ENCODE data around the gene MACROD2.

MACROD2 gene

DNA sequence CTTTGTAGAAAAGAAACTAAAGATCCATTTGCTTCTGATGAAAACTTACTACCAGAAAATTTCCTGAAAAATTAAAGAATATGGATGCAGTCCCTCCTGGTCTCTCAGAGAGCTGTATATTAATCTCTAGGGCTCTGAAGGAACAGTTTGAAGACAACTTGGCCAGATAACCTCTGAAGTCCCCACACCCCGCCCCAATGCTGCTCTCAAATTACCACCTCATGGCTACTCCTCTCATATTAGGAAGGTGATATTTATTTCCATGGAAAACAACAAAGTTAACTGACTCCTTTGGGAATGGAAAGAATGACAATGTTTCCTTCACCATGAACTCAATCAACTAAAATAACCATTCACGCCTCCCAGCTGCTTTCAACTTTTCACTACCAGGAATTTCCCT, 750.5 kb downstream of the MACROD2 start:
- DNase-seq (ENCODE audit: low read depth, low spot score): no peak

DNA sequence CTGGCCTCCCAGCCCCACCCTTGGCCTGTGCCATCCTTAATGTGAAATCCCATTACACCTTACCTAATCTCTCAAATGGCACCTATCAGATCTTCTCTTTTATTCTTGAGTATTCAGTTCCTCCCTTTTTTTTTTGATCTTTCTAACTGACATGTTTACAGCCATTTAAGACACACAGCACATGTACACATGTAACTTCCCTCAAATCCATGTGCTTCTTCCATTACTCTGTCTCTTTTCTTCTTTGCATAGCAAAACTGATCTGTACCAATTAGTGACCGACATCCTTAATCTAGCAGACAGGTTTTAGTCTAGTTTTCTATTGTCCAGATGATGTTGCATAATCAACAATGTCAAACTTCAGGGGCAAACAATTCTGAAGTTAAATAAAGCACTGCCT, 755.9 kb downstream of the MACROD2 start:
- DNase-seq (ENCODE audit: low read depth, low spot score): no peak

DNA sequence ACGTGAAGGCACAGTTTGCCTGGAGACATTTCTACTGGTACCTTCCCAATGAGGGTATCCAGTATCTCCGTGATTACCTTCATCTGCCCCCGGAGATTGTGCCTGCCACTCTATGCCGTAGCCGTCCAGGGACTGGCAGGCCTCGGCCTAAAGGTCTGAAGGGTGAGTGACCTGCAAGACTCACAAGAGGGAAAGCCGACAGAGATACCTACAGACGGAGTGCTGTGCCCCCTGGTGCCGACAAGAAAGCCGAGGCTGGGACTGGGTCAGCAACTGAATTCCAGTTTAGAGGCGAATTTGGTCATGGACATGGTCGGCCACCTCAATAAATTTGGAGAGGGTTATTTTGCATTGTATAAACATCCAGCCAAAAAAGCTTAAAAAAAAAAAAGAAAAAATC, 762.4 kb downstream of the MACROD2 start:
- DNase-seq (ENCODE audit: low read depth, low spot score): no peak

DNA sequence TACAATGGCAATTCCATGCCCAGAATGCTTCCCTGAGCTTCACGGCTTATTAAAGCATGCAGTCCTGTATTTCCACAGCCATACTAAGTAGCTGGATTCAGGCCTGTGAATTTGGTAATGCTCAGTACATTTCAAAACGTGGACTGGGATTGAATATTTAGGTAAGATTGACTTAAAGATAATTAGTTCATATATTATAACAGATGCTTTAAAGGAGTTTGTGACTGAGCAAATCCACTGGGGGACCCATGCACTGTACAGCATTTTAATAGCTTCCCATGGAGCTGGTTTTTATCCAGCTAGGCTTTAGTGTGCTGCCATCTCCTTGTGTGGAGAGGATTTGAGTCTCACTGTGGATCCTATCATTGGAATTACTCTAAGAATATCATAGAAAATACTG, 763.0 kb downstream of the MACROD2 start:
- no peak for DNase-seq (ENCODE audit: low read depth, low spot score)

DNA sequence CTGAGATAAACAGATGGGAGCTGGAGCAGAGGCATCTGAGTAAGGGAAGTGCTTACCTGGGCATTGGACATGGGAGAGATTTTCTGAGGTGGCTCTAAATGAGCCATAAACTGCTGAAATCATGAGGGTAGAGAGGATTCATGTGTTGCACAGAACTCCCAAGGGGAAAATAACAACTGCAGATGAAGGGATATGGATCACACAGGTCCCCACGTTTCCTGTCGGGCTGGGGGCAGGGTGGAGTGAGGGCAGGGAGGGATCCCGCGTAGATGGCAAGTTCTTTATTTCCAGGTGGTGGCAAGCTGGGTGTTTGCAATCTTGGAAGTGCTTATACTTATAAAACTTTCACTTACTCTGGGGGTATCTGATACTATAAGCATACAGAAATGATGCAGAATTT, 764.7 kb downstream of the MACROD2 start:
- DNase-seq (ENCODE audit: low read depth, low spot score): no peak

DNA sequence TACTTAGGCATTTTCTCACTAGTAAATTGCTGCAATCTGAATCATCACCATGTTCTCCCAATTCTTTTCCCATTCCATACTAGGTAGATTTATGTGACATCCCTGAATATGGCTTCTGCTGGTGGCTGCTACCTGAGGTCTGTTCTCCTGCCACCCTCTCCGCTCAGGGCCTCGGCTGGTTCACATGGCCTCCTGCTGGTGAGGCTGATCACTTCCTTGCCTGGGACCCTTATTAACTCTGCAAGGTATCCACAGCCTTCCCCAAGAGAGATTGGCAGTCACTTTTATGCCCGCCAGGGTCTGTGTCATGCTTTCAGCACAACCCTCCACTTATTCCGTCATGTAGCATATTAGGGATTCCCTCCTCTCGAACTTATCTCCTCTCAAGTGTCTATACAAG, 766.6 kb downstream of the MACROD2 start:
- DNase-seq (ENCODE audit: low read depth, low spot score): no peak

DNA sequence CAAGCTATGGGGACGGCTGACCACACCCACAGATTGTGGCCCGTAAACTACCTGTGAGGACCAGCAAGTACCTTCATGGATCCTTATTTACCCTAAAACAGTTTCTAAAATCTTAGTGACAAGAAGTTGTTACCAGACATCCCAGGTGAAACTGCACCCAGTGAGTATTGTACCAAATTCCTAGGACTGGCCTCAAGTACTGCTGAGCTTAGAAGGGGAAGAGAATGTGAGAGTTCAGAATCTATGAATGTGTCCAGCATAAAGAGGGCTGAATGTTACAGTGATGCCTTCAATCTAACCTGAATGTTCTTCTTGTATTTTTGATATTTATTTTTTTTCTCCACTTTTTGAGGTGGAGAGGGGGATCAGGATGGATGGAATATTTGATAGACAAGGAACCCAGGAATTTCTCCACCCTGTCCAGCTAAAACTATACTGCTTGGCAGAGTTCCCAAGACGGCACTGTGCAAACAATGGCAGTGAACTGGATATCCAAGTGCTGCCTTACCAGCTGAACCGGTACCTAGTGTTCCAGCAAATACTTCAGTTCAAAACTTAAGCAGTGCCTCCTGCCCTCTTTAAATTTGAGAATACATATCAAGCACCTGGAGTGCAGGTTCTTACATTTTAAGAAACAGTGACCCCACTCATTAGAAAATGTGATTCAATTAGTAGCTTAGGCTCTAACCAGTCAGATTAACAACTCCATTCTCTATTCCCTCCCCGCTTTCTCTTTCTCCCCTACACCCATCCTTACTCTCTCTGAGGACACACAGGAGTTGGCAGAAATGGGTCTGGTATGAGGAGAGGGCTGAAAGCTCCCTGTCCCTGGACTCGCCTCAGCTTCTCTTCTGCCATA, 769.4 kb downstream of the MACROD2 start:
- DNase-seq (ENCODE audit: low read depth, low spot score): no peak

DNA sequence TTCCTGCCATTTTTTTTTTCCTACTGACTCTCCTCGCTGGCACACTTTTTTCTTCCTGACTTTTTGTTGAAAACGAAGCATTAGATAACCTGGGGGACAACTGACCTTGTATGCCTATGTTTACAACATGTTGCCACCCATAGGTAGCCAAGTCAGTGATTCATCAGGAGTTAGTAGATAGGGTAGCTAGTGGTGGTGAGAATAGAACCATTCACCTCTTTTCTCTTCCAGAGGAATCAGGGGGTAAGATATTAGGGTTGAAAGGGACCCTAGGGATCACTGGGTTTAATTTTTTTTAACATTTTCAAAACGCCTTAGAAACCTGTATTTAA, 770.0 kb downstream of the MACROD2 start:
- no peak for DNase-seq (ENCODE audit: low read depth, low spot score)

DNA sequence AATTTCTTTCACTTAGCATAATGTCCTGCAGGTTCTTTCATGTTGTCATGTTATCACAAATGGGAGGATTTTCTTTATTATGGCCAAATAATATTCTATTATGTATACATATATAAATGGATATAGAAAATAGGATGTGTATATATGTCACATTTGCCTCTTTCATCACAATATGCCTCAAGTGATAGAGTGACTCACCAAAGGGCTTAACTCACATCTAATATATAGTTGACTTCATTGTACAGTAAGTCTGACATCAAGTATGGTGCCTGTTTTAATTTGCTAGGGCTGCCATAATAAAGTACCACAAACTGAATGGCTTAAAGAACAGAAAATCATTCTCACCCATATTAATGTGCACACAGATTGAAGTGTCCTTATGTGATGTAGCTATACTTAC, 778.2 kb downstream of the MACROD2 start:
- DNase-seq (ENCODE audit: low read depth, low spot score): no peak

DNA sequence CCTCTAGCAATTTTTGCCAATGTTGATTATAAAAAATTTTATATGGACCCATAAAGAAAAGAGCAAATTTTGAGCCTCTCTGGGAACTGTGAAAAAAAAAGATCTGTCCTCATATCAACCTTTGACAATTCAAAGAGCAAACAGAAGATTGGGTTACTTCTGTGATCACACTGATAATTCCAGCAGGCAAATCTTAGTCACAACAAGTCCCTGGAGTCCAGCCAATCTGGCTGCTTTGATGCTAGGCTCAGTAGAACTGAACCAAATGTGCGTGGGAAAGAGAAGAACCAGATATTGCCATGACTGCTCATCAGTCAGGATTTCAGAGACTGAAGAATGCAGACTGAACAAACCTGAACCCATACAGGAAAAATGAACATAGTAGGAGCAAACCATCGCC, 780.5 kb downstream of the MACROD2 start:
- no peak for DNase-seq (ENCODE audit: low read depth, low spot score)

DNA sequence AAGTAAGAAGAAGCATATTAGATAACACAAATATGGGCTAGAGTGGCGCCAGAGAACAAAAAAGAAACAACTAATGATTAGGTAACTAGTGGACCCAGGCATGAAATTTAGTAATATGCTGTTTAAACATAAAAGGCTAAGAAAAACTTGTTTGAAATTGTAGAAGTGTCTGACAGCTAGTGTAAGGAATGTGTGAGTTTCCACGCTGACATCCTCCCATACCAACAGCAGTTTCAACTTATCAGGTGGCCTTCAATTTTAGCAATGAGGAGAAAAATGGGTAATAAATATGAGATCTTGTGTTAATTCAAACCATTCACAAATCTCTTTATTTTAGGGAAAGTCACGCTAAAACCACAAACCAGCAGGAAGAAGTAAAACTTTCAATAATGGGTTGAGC, 782.3 kb downstream of the MACROD2 start:
- DNase-seq (ENCODE audit: low read depth, low spot score): no peak

DNA sequence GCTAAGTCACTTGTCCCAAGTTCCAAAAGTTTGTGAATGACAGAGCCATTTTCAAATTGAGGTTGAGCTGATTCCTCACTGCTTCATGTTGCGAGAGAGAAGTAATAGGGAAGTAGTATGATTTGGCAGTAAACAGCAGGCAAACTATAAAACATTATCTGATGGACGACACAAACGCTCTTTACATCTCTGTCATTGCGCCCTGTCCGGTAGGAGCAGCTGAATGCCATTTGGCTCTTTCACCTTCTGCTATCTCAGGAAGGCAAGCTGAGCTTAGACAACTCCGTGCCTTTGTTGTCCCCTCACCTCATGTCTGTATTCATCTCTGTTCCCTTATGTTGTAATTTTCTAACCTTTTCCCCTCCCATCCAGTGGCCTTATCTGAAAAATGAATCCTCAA, 782.8 kb downstream of the MACROD2 start:
- DNase-seq (ENCODE audit: low read depth, low spot score): no peak

DNA sequence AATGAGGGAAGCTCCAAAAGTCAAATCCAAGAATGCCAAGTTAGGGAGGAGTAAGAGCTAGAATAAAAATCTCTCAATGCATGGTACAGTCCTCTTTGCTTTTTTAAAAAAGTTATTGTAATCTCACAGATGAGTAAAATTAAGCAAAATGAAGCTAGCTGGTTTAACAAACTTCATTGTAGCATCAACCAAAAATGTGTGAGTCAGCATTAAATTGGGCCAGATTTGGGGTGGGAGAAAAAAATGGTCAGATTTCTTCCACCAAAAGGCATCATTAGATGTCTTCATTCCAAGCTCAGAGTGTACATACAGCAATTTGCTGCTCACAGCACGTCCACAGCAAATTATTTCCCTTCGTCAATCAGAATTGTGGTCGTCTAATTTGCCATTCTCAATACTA, 783.6 kb downstream of the MACROD2 start:
- DNase-seq (ENCODE audit: low read depth, low spot score): no peak

DNA sequence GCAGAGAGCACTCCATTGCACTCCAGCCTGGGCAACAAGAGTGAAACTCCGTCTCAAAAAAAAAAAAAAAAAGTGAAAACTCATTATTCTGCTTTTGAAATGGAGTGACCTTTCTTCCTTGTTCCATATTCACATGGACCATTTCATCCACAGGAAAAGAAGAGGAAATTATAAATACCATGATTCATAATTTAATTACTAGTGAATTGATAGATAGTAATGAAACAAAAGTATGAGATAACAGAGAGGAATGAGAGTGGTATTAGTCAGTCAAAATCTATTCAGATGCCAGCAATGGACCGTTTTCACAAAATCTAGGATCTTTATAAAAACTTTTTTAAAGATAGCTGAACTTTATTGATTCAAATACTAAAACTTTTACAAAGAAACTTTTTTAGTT, 785.2 kb downstream of the MACROD2 start:
- DNase-seq (ENCODE audit: low read depth, low spot score): no peak

DNA sequence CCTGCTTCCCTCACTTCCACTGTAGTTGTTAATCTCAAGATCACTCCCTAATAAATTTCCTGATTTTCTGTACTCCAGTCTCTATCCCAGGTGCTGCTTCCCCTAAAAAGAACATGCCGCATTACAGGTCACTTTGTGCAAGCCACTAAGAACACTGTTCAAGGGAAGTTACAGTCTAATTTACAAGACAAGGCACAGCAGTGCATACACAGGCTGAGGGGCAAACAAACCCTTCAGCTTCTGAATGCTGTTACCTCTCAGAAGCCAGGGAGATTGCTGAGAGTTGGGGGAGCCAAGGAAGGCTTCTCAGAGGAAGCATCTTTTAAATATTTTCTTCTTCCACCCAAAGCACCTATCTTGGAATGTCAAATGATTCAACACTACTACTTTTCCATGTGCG, 787.4 kb downstream of the MACROD2 start:
- DNase-seq (ENCODE audit: low read depth, low spot score): no peak

DNA sequence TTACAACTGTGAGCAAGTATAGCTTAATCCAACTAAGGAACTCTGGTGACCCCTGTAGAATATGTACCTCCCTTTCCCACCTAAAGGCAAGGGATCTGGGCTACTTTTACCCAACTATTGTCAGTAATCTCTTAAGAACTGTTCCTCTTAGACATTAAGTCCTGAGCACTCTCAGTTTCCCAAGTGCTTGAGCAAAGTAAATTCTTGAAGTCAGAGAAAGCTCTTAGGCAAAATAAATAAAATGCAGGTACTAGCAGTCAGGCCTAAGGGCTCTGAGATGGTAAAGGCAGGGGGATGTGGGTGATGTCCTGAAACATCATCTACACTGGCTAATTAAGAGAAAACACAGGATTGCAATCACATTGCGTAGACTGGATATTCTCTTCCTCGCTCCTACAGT, 788.5 kb downstream of the MACROD2 start:
- no peak for DNase-seq (ENCODE audit: low read depth, low spot score)

DNA sequence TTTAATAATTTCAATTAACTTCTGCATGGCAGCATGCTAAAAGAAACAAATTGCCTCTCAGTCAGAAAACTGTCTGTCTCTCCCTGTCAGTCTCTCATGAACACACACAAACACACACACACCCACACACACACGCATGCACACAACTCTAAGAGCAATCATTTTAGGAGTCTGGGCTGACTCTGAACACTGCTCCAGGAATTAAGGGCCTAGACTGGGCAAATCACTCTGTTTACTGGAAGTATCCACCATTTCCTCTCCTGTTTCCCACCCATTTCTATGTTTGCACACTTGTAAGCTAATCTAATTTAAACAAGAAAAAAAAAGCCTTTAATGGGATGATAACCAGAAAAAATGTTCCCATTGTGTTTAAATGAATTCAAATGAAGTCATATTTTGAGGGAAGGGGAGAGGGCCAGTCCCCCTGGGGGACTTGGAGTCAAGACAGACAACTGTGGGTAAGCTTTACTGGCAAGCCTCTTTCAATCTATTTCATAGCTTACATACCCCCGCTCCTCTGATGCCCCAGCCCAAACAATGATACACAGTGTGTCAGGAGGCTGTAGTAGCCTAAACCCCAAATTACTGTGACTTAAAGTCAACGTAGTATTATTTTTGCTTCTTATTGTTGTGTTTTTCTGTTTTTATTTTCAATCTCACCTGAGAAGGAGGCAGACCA, 789.9 kb downstream of the MACROD2 start:
- DNase-seq (ENCODE audit: low read depth, low spot score): no peak

DNA sequence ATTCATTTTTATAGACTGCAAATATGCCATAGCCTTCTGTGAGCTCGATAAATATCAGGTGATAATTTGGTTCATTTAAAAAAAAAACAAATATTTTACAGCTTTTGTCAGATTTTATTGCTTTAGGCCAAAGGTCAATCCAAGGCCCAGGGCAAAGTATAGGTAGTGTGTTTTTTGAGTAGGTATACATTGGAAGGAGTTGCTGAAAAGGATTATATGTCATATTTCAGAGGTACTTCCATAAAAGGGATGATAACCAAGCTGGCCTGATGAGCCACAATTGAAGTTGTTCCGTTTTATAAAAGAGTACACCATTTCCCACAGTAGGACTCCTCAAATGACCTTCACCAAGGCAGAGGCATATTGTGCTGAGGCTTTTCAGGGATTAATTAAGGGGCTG, 794.9 kb downstream of the MACROD2 start:
- DNase-seq (ENCODE audit: low read depth, low spot score): no peak

DNA sequence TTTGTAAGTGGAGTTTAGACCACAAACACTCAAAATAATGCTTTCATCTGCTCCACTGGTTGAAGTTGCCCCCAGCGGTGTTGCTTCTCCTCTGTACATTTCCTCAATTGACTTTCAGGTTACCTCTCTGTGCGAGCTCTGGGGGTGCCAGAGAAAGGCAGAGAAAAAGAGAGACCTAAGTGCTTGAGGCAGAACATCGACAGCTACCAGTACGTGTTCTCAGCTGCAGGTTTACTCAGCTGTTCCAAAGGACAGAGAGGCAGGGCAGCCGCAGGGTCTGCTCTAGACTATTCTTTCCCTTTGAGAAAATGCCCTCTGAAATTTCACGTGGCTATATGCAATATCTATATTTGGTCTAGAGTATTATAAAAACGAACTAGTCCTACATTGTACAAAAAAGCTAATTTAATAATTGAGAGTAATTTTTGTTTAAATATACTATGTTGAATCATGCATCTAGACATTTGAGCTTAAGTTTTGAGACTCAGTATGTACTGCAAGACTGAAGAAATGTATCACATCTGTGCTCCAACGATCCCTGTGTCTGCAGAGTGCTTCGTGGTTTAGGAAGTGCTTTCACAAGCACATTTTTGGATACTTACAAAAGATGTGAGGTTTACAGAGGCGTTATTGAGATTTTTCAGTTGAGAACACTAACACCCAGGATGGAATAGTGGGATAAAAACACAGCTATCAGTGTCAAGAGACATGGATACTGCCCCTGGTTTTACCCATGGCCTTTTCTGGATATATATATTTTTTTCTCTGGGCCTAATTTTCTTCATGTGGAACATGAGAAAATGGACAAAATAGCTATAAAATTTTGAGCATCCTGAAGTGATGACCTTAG, 795.7 kb downstream of the MACROD2 start:
- no peak for DNase-seq (ENCODE audit: low read depth, low spot score)

DNA sequence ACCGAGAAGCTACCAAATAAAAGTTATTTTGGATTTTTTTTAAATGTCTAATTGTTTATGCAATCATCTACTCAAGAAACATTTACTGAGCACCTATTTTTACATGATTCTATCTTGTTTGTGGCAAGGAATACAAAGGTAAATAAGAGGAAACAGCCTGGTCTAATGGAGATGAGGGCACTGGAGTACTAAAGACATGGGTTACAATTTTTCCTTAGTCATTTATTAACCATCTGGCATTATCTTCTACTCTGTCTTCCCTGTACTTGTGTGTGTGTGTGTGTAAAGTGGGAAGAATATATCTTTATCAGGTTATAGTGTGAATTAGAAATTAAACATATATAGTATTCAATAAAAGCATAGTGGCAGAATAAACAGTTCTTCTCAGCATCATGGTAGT, 797.6 kb downstream of the MACROD2 start:
- DNase-seq (ENCODE audit: low read depth, low spot score): no peak

DNA sequence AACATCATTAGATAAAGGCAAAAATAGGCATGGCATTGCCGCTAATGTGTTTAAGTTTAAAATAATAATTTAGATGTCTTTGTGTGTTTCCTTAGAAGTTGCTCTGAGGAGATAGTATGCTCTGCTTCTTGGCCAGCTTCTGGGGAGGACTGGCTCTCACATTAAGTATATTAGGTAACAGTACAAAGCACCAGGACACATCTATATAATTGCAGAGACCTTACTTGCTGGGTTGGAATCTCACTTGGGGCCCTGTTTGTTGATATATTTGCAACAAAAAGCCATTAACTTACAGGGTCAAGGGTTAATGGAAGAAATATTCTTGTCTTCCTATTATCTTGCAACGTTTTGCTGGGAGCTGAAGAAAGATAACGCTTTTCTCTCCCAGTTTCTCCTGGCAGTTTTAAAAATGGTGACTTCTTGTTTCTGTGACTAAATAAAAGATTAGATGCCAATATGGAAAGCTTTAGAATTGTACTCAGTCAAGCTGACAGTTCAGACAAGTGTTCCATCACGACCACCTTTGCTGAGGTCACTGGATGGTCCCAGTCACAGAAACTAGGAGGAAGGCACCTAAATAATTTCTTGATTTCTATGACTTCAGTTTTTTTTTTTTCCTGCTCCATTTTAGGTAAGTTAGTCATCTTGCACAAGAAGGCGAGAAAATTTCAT, 804.4 kb downstream of the MACROD2 start:
- no peak for DNase-seq (ENCODE audit: low read depth, low spot score)
